Mammary epithelial cell (primary cell): ENCODE measurements around the gene UNC5C.

ENCODE experiments used
- CTCF ChIP-seq, 2 donors: IDR thresholded peaks in 1 of 2; conservative IDR thresholded peaks in 1 of 2; 2 replicates each; pipeline ENCODE4 v1.5.1; 2011 to 2012; ENCODE audit warnings: inconsistent platforms in 2 of 2, low read length in 2 of 2, mild to moderate bottlenecking in 2 of 2, control low read depth in 1 of 2, low read depth in 1 of 2; ENCODE audit not compliant: insufficient read depth in 1 of 2; ENCODE audit errors: extremely low read depth in 1 of 2
- EZH2 ChIP-seq: IDR thresholded peaks from 2 replicates; pipeline ENCODE4 v1.6.1; 2012; ENCODE audit warnings: low read length, inconsistent platforms, borderline replicate concordance

- TF ChIP-seq CTCF (conservative IDR thresholded peaks at IDR 0.05 in 1 of 2, IDR thresholded peaks at IDR 0.05 in 1 of 2; ENCODE audit: extremely low read depth in 1 of 2, insufficient read depth in 1 of 2, low read depth in 1 of 2, low read length in 2 of 2): no peak
- TF ChIP-seq EZH2: no peak
These were observed 102.6 kb downstream of the UNC5C start for GRCh38 chr4:95446173-95446572.
